SK-N-MC (cell line): ENCODE measurements around the gene KRTAP10-6.
"Not testable (repeated sequence)": the region's sequence is repeated elsewhere in the genome, so short reads cannot be mapped to it uniquely, and the experiment has no call there.

Source experiments
- EZH2 ChIP-seq: fragments of 200-600 bp; sonication (generic); IDR thresholded peaks from one replicate; pipeline ENCODE4 v1.6.1; 2017; ENCODE audit warnings: antibody characterized with exemption
- FOXP2 ChIP-seq: optimal IDR thresholded peaks from 2 replicates; pipeline ENCODE3; 2011; ENCODE audit warnings: mild to moderate bottlenecking, moderate library complexity; ENCODE audit not compliant: insufficient read depth; ENCODE audit errors: extremely low read length, control extremely low read depth

DNA sequence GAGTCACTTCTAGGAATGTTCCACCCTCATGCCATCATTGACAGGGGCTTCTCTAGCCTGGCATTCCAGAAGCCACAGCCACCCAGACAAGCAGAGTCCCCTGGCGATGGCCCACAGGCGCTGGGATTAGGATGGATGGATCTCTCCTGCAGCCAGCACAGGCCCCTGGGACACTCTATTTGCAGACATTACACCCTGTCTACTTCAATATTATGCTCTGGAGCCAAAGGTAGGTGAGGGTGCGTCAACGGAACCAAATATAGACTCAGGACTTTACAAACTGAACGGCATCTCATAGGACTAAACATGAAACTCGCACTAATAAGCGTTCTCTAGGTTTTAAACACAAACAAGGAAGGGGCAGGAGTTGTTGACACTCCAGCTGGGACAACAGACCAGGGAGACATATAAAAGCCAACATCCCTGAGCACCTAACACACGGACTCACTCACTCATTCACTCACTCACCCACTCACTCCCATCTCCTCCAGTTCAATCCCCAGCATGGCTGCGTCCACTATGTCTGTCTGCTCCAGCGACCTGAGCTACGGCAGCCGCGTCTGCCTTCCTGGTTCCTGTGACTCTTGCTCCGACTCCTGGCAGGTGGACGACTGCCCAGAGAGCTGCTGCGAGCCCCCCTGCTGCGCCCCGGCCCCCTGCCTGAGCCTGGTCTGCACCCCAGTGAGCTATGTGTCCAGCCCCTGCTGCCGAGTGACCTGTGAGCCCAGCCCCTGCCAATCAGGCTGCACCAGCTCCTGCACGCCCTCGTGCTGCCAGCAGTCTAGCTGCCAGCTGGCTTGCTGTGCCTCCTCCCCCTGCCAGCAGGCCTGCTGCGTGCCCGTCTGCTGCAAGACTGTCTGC lies 8.0 kb upstream of the KRTAP10-6 start, which contains the start of gene KRTAP10-7:
- TF ChIP-seq FOXP2, EZH2: not testable (repeated sequence)
